ENCODE data around the gene PHC2. TPM values are rescaled to one million over a fixed set of nuclear protein-coding genes. Genes with fewer than 3 reads are reported as not detected.

The PHC2 gene
- total RNA-seq, 2 donors from 2014 or later = 60.6 to 74.8 TPM

GRCh38 chr1:33369764-33370163, 61.1 kb downstream of the PHC2 start:
- Histone ChIP-seq H3K27ac (no peak overlapping the region), H3K4me1 (no peaks in the 10 kb centered on the region), H3K9me3 (no peaks in the 10 kb centered on the region), H3K9ac (ENCODE audit: low read depth in 2 of 2, low read length in 2 of 2) (no peak overlapping the region), H3K27me3 (no peaks in the 10 kb centered on the region), H3K36me3 (no peaks in the 10 kb centered on the region), H3K4me3 (no peak overlapping the region)
- no peak for TF ChIP-seq CTCF (IDR thresholded peaks at IDR 0.05)
- no peak for DNase-seq
- intact Hi-C loops (cut with DNase I) = loop anchor here (5.0 kb wide), 1 partner anchor 152 kb away; no protein-coding TSS in a partner anchor

GRCh38 chr1:33369081-33369480, 61.8 kb downstream of the PHC2 start:
- Histone ChIP-seq H3K36me3 (no peaks in the 10 kb centered on the region), H3K4me3 (no peak overlapping the region), H3K27me3 (no peaks in the 10 kb centered on the region), H3K27ac (no peak overlapping the region), H3K9ac (ENCODE audit: low read depth in 2 of 2, low read length in 2 of 2) (no peak overlapping the region), H3K9me3 (no peaks in the 10 kb centered on the region), H3K4me1 (no peaks in the 10 kb centered on the region)
- intact Hi-C loops (cut with DNase I) = loop anchor here (5.0 kb wide), 1 partner anchor 152 kb away; no protein-coding TSS in a partner anchor
- no peak for TF ChIP-seq CTCF (IDR thresholded peaks at IDR 0.05)
- no peak for DNase-seq

- H3K9ac ChIP-seq (ENCODE audit: low read depth in 2 of 2, low read length in 2 of 2) = no peak overlapping the region
- no peak for DNase-seq
- H3K36me3 ChIP-seq = no peaks in the 10 kb centered on the region
- no peaks in the 10 kb centered on the region for H3K27me3 ChIP-seq
- TF ChIP-seq CTCF (IDR thresholded peaks at IDR 0.05) = no peak
- intact Hi-C loops (cut with DNase I) = loop anchor here (5.0 kb wide), 1 partner anchor 151 kb away; no protein-coding TSS in a partner anchor
- H3K27ac ChIP-seq = no peak overlapping the region
- H3K4me3 ChIP-seq = no peak overlapping the region
- no peaks in the 10 kb centered on the region for H3K9me3 ChIP-seq
- H3K4me1 ChIP-seq = no peaks in the 10 kb centered on the region
Observed at GRCh38 chr1:33368431-33368830, 62.5 kb downstream of the PHC2 start.

- intact Hi-C loops (cut with DNase I) = loop anchor here (2.0 to 5.0 kb wide), 2 partner anchors 73 to 150 kb away; no protein-coding TSS in a partner anchor
- Histone ChIP-seq H3K36me3 (no peaks in the 10 kb centered on the region), H3K27me3 (no peaks in the 10 kb centered on the region), H3K4me1 (no peaks in the 10 kb centered on the region), H3K9ac (ENCODE audit: low read depth in 2 of 2, low read length in 2 of 2) (no peak overlapping the region), H3K27ac (no peak overlapping the region), H3K9me3 (no peaks in the 10 kb centered on the region), H3K4me3 (no peak overlapping the region)
- DNase-seq = peak; percentile 91
- peak; percentile 94 for TF ChIP-seq CTCF (IDR thresholded peaks at IDR 0.05)
Observed at GRCh38 chr1:33367485-33368405, 63.1 kb downstream of the PHC2 start.

- H3K9me3 ChIP-seq = no peaks in the 10 kb centered on the region
- H3K4me3 ChIP-seq = no peak overlapping the region
- H3K27ac ChIP-seq = no peak overlapping the region
- no peak overlapping the region for H3K9ac ChIP-seq (ENCODE audit: low read depth in 2 of 2, low read length in 2 of 2)
- H3K36me3 ChIP-seq = no peaks in the 10 kb centered on the region
- no peaks in the 10 kb centered on the region for H3K27me3 ChIP-seq
- intact Hi-C loops (cut with DNase I) = loop anchor here (2.0 to 5.0 kb wide), 2 partner anchors 72 to 150 kb away; no protein-coding TSS in a partner anchor
- no peak for TF ChIP-seq CTCF (IDR thresholded peaks at IDR 0.05)
- DNase-seq = no peak
- no peaks in the 10 kb centered on the region for H3K4me1 ChIP-seq
Observed at GRCh38 chr1:33366762-33367484, 64.0 kb downstream of the PHC2 start.

Measured in colonic mucosa (tissue), 4 donors.